Middle frontal gyrus (tissue), 1 donor: ENCODE measurements around the gene FGFR2.

Experiments used
- DNase-seq: peaks from one replicate; pipeline ENCODE4 v3.0.0-alpha.2; 2015; ENCODE audit warnings: low spot score; ENCODE audit errors: extremely low spot score

Gene FGFR2

GRCh38 chr10:121459279-121459621, 139.0 kb downstream of the FGFR2 start:
- no peak for DNase-seq

DNA sequence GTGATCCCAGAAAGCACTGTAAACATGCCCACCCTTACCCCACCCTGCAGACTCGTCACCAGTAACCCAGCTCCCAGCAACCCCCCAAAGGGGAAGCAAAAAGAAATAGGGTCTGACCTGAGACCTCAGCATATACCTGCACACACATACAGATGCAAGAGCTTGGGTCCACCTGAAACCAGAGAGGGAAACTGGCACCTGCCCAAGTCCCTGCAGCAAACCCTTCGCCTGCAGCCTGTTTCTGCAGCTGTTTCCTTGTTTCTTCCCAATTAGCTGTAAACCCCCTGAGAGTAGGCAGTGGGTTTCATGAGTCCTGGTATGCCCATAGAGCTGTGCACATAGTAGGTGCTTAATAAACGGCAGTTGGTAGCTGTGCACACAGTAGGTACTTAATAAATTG, 140.5 kb downstream of the FGFR2 start:
- DNase-seq: no peak

- no peak for DNase-seq
Measured at GRCh38 chr10:121455377-121455776, 142.9 kb downstream of the FGFR2 start.

GRCh38 chr10:121454781-121455180, 143.5 kb downstream of the FGFR2 start:
- no peak for DNase-seq

GRCh38 chr10:121453160-121453559, 145.1 kb downstream of the FGFR2 start:
- DNase-seq: no peak

DNA sequence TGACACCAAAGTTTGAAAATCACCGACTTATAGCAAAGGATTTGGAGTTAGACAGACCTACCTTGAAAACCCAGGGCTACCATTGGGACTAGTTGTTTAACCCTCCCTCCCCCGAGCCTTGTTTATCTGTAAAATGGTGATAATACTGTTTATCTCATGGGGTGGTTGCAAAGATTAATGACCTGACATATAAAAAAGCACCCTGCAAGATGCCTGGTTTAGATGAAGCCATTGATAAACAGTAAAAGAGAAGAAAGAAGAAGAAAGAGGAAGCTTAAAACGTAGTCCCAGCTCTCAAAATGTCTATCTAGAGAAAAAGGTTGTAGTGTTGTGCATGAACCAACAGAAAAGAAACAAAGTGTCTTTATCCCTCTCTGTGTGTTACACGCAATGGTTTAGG, 145.7 kb downstream of the FGFR2 start:
- no peak for DNase-seq

DNA sequence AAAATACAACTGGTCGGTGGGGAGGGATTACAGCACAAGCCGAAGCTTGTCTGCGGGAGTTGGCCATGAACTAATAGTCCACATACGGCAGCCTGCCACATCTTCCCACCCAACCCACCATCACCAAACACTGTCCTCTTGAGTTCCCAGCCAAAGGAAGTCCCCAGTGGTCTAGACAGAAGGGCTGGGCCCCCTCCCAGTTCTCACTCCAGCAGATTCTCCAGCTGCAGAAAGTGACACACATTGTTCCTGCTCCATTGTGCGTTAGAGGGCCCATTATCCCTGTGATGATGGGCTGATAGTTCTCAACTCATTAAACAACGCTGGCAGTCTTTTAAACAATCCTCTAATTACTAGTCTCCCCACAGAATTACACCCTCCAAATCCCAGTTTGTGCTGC, 148.0 kb downstream of the FGFR2 start:
- DNase-seq: no peak

DNA sequence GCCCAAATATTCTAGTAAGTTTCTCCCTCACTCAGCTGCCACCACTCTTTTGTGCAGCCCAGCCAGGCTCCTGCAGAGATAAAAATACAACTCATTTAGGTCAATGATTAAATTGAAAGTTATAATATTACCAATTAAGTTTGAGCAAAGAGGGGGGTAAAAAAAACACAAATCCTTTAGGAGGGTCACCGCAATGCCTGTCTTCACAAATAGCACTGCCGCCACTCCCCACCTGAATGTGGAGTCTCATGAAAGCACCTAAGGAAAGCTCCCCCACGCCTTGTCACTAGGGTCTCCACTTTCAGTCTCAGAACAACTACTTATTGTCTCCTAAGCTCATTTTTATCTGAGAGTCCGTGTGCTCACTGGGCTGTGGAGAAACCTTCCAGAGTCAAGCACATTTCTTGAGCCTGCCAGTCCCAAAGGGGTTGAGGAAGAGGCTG, 148.7 kb downstream of the FGFR2 start:
- DNase-seq: no peak

DNA sequence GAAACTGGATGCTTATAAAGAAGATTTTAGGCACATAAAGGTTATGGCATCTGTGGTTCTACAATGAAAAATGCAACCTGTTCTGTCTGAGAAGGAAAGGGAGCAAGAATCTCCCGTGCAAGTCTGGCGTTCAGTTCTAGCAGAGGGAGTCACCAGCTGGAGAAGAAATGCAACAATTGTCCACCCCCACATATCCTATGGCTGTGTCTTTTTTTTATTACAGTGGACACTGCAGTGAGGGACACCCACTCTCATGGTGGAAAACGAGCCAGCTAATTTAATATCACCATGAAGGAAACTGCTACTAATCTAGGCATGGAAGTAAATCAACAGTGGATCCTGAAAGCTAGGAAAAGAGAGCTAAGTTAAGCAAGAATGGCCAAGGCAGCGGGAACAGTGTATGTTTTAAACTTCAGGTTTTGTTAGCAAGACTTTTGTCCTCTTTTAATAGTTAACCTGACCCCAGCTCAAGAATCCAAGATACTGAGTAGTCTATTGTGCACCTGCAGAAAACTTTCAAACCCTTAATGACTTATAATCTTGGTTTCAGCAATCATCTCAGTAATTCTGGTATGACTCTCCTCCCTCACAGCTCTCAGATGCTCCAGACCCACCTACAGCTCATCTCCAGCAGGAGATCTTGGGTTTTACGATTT, 149.3 kb downstream of the FGFR2 start:
- DNase-seq: no peak

- no peak for DNase-seq
Measured at GRCh38 chr10:121444520-121445165, 153.6 kb downstream of the FGFR2 start.

DNA sequence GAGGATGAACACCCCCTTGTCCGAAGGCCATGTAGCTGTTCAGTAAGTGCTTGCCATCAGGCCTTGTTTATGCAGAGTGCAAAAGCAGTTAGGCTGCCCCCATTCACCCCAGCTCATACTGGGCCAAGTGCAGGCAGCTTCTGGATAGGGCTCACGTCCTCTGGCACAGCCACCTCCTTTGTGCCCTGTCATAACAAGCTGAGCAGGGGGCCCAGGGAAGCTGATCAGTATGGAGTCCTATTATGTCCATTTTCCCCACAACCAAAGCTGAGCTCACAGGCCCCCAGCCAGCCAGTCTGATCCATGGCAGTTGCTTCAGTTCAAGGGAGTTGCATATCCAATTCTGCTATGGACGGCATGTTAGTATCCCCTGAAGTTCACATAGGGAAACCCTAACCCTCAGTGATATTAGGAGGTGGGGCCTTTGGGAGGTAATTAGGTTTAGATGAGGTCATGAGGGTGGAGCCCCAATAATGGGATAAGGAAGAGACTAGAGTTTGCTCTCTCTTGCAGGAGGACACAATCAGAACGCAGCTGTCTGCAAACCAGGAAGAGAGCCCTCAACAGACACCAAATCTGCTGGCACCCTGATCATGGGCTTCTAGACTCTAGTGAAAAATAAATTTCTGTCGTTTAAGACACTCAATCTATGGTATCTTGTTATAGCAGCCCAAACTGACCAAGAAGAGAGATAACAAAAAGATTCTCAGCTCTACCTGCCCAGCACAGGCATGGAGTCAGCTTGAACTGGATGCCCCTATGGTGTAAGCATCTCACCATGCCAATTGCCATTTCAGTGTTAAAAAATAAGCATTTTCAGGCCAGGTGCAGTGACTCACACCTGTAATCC, 155.9 kb downstream of the FGFR2 start:
- no peak for DNase-seq

GRCh38 chr10:121440461-121440860, 157.8 kb downstream of the FGFR2 start:
- DNase-seq: no peak

DNA sequence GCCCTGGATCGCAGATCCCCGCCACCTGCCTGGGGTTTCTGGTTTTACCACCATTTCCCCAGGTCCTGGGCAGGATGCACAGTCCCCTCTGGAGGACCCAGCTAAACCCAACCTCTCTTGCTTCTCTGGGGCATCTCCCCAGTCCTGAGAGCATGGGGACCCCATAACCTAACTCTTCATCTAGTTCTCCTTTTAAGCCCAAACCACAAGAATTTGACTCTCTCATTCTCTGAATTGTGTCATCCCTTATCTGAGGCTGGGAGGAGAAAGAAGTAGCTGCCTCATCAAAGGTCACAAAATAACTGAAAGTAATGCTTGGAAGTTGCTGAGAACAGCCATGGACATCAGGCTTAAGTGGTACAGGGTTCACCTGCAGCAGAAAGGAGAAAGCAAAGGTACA, 159.9 kb downstream of the FGFR2 start:
- no peak for DNase-seq

- DNase-seq: no peak
Measured at GRCh38 chr10:121437596-121437995, 160.6 kb downstream of the FGFR2 start.

DNA sequence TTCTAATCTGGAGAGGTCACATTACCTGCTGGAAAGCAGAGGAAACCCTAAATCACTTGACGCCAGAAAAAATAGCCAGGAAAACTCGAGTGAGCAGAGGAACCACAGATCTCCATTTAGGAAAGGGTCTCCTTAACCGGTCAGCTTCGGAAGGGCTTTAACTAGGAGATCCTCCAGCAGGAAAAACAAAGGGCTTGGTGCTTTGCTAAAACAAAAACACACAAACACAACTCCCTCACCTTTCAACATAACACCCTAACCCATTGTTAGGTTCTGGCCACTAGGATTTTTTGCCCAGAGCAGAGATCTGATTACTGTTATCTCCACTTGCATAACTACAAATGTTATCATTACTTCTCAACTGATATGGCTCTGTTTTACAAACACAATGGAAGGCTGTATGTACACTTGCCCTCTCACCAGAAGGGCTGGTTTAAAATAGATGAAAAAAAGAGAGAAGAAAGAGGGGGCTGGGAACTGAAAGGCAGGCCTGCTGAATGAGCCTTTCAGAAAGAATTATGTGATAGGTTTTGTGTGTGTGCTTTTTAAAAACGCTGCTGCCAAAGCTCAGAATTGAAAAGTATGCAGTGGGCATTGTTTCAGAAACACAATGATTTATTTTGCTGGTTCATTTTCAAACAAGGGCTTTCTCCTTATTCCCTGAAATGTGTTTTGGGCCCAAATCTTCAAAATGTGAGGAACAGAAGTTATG, 161.5 kb downstream of the FGFR2 start:
- DNase-seq: no peak

GRCh38 chr10:121436281-121436629, 162.0 kb downstream of the FGFR2 start:
- DNase-seq: no peak

DNA sequence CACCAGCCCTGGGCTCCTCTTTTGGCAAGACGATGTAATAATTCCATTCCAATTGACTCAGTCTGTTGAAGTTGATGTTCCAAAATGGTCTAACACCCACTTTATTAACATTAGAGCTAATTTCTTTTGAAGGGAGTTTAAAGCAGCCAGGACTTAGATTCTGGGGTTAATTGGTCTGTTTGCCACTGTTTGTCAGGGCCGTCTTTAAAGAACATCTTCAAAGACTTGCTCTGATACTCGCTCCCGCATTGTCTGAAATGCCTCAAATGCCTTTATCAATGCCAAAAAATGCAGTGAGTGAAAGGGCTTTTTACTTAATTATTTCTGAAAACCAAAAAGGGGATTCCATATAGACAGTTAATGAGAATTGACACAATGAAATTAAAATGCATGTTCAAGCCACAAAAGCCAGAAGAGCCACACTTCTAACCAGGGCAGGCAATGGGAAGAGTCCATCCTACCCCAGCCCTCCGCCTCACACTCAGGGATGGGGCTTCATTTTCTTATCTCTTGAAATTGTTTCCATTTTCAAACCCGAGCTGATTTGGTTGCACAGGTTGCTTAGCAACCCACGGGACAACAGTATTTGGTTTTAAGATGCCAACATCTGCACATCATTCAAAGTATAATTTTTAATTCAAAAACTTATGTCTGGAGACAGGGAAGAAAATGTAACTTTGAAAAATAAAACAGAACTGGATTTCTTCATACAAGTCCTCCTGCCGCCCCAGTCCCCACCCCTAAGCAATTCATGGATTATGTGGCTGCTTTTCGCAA, 163.0 kb downstream of the FGFR2 start:
- no peak for DNase-seq

DNA sequence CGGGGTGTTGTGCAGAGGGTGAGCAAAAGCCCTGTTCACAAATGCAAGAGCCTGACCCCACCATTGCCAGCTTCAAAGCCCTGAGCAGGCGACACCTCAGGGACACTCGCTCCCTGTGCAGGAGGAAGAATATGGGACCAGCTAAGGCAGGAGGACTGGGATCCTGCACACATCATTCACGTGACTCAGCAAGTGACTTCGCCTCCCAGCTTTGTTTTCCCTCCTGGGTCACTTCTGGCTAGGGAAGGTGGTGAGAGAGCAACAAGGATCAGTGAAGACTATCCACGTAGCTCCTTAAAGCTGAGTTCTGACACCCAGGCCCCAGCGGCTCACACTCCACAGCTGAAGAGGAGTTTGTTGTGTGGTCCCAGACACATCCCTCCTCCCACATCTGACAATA, 164.3 kb downstream of the FGFR2 start:
- no peak for DNase-seq

GRCh38 chr10:121428867-121429266, 169.4 kb downstream of the FGFR2 start:
- no peak for DNase-seq
